NCI-H2171 treated with DMSO at 0.1 percent for 48 hours (cell line): ENCODE results near the gene RAB6B.

Experiments used
- DNase-seq: peaks from one replicate; lab custom pipeline; 2025; lab: John Stamatoyannopoulos, UW

RAB6B gene

DNA sequence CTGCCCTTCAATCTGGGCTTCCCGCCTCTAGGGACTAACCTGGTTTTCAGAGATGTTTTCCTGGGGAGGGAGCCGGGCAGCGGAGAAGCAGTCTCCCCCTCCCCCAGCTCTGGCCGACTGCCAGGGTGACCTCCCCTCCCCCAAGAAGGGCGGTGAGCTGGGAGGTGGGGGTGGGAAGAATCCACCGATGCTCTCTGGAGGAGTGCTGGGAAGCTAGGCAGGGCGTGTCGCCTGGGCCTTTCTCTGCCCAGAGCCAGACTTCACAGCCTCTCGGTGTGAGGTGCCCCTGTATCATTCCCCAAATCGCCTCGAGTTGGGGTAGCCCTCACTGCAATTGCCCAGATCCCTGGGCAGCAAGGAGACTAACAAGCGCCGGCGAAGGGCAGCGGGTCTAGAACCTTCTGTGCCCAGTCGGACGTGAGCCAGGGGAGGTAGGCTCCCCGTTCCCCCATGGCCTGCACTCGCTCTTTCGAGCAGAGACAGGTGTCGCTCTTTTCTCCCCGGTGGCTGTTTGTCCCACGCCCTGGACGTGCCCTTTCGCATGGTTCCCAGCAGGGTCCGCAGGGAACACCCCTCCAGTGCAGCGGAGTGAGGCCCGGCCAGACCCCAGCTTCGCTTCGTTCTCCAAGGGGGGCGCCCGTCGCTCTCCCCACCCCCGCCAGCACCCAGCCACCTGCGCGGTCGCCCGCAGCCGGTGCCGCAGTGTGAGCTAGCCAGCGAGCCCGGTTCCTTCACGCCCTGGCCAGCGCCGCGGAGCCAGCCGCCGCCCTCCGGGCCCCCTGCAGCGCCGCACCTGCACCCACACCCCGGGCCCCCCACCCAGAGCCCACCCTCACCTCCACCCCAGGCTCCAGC, 1.1 kb downstream of the RAB6B start:
- DNase-seq = peak; percentile 29

DNA sequence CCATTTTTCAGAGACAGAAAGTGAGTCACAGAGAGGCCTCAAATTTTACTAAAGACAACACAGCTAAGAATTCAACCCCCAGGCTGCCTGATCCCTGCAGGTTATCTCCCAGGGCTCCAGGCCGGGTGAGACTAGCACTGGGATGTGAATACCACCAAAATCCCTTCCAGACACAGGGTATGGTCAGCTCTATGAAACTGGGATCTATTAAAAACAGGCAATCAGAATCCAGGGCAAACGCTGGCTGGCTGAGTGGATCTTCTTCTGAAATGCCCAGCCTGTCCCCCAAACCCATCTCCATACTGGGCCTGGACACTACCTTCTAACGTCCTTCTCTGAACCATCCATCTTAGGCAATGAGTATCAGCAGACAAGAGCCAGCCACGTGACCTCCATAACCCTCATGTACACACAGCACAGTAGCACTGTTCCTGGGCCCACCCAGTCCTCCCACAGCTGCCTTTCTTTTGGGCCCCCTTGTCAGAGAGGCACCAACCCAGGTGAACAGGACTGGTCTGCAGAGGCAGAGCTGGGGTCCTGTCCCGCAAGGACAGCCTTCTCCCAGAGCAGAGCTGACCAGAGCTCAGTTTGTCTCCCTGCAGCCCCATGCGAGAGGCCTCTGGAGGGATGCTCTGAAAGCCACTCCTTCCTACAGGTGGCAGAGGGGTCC, 1.9 kb downstream of the RAB6B start:
- DNase-seq = no peak

DNA sequence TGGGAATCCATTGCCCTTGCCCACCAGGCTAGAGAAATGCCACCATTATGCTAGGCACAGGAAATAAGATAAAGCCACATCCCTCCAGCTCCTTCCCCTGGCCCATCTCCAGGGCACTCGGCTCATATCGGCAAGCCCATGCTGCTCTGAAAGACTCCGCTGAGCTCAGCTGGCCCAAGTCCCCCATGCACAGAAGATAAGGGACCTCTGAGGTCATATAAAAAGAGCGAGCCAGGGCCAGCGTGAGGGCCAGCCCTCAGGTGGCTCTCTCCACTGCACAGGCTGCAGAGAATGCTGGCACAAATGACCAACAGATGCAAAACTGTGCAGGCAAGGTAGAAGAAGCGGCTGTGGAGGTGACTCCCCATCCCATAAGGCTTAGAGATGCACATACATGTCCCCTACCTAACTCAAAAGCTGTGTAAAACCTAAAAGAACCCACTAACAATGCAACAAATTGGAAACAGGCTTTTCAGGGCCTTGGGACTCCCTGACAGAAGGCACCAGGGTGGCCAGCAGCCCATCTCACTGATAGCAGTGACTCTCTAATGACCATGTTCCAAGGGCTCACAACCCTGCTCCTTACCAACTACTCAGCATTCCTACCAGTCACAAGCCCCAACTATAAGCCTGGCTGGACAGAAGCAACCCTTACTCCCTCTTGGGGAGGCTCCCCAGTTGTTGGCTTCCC, 3.0 kb downstream of the RAB6B start:
- DNase-seq = no peak

DNA sequence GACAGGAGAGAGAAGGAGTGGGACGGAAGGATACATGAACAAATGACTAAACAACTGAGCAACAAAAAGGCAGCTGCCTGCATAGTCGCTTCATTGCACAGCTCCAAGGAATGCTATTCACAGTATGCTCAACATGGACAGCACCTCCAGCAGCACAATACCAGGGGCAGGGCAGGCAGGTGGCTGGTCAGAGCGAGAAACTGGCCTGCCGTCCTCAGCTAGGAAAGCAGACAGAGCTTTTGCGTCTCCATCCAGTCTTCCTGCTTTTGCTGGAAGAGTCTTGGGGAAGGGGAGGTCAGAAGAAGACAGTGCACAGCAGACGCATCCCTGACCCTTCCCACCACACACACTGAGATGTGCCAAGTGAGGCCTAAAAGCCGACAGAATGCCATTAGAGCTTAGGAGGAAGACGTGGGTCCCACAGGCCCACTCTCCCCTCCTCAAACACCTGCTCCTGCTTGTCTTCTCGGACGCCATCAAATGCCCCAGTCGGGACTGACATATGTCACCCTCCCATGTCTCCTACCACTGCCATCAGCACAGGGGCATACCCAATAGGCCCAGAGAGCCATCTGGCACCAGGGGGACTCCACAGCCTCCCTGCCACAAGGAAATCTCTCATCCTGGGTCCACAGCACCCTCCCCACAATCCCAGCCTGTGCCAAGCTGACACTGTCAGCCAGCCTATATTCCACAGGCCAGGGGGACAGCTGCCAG, 3.9 kb downstream of the RAB6B start:
- DNase-seq = peak; percentile 49

DNA sequence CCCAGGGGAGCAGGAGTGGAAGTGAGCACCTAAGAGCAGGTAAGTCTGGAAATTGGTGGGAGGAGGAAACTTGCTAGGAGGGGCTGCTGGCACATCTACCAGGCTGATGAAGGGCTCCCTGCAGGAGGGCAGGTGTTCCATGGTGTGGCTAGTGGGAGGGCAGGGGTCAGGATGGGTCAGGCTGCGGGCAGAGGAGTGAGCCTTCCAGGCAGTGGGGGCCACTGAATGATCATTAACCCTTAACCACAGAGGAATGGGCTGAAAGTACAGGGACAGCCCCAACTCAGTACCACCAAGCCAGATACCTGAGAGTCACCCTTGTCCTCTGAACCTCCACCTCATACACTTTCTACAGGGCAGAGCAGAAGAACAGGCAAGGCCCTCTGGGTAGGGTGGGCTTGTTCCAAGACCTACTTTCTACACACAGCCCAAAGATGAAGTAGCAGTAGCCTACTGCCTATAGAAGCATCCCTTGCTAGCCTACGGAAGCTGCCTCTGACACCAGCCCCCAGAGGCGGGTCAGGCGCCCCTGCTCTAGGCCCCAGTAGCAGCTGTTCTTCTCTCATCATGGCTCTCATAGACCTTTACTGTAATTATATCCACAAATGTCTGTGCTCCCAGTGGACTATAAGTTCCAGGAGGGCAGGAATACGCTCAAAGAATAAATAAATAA, 4.6 kb downstream of the RAB6B start:
- peak; percentile 34 for DNase-seq

DNA sequence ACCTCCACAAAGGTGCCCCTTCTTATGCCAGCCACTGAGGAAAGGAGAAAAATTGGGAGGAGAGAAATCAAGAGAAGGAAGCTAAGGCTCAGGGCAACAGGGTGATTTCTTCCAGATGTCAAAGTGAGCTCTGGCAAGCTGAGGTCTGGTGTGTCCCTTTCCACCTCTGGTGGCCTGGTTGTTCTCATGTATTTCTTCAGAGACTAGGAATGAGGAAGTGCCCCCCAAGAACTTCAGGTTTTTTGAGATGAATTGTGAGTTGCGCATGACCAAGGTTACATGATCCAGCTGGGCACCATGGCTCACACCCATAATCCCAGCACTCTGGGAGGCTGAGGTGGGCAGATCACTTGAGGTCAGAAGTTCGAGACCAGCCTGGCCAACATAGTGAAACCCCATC, 5.6 kb downstream of the RAB6B start:
- DNase-seq = no peak

DNA sequence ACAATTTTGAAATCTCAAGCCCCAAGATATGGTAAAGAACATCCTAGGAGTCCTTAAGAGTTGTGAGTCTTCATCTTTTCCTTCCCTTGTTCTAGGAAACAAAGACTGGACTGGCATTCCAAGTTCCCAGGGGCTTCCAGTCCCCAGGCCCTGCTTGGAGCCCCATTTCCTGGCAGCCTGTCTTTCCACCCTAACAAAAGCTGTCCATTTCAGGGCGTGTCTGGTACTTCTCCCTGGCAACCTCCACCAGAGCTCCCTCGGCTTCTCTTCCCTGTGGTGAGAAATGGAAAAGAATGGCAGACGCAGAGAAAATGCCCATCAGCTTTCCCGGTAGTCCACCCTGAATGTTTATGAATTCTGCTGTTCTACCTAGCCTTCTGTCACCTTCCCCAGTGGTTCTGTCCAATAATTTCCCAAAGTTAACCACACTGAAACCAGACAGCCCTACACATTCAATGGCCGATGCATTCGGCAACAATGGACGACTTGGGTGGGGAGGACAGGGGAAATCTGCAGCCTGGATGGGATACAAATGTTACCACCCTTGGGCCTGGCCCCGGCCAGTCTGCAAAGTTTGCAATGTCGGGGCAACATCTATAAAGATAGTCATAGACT, 6.8 kb downstream of the RAB6B start:
- DNase-seq = no peak

DNA sequence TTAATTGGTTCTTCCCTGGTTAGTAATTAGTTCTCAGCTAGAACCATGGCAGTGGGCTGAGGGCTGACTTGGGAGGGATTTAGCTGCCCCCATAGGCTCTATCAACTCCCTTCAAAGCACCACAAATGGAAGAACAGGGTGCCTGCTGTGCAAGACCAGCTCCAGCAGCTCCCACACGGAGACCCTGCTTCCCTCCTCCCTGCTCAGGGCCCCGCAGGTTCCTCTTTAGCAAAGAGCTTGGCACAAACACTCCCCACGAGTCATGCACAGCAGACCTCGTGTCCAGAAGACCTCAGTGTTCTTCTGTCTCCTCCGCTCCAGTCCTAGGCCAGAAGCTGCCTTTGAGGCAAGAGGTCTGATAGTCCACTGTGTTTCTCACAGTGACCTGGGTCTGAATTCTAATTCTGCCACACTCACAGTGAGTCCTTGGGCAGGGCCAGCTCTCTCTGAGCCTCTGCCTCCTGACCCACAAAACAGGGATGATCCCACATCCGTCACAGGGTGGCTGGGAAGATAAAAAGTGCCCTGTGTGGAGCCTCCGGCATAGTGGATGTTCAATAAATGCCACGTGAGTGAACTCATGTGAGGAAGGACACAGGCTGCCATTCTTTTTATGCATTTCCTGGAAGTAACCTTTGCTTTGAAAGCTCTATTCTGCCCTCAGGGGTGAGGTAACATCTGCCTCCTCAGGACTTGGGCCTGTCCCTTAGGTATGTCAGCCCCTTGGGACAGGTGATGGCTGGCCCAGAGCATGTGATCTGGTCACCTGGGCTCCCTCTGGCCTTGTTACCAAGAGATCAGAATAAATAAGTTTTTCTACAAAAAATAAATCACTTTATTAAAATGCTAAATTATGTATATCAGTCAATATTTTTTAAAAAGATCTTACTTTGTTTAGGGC, 7.6 kb downstream of the RAB6B start:
- no peak for DNase-seq

DNA sequence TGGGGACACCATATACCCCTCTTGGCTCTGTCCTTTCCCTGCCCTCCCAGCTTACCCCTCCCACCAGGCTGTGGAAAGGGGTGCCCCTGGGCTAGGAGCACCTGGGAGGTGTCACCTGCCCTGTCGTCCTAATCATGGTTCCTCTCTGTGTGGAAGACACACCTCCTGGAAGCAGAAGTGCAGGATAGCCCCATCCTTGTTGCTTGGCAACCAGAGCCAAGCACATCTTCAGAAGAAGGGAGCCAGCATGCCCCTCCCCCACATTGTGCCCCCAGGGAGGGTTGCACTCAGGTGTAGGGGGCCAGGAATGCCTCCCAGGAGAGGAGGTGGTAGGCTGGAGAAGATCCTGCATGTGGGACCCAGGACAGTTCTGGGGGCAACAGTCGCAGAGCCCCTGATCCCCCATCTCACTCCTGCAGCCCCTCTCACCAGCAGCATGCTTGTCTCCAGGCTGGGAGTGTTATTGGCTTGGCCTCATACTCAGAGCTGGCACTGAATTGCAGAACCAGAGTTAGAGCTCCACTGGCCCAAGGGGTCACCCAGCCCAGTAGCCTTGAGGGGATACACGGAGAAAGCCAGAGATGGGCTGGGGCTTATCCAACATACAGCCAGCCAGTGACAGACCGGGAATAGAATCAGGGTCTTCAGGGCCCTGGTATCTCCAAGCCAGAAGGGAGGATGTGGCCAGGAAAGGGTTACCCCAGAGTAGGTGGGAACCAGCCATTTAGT, 8.4 kb downstream of the RAB6B start:
- no peak for DNase-seq

DNA sequence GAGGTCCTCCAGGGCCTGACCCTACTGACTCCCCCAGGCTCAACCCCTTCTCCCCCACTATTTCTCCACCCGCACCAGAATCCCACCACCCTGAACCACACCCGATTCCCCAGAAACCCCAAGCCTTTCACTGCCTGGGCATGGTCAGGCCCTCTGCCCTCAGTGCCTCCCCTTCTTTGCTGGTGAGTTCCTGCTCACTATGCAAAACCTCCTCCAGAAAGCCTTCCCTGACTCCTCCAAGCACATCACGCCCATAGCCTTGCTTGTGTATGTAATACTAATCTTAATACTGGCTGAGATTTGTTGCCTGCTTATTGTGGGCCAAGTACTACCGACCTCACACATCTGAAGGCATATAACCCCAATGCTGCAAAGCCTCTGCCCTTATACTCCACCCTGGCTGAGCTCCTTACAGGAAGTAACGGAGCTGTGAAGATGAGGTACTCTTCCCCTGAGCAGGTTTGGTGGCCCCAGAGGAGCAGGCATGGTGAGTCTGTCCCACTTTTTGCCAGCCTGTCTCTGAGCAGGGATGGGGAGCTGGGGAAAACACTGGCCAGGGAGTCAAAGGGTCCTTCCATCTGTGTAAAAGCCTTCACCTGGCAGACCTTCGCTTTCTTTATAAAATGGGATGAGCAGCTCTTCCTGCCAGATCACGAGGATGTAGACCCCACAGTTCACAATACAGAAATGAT, 9.5 kb downstream of the RAB6B start:
- no peak for DNase-seq

DNA sequence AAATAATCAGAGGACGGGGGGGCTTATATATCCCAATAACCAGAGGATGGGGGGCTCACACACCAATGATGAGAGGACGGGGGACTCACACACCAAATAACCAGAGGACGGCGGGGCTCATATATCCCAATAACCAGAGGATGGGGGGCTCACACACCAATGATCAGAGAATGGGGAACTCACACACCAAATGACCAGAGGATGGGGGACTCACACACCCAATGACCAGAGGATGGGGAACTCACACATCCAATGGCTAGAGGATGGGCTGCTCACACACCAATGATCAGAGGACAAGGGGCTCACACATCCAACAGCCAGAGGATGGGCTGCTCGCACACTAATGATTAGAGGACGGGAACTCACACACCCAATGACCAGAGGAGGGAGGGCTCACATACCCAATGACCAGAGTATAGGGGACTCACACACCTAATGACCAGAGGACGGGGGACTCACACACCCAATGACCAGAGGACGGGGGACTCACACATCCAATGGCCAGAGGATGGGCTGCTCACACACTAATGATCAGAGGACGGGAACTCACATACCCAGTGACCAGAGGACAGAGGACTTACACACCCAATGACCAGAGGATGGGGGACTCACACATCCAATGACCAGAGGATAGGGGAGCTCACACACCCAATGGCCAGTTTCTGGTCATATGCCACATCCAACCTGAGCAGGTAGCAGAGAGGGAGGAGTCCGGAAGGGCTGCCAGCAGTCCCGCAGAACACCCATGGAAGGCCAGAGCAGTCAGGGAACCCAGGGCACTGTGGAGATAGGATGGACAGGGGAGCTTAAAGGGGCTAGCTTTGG, 10.6 kb downstream of the RAB6B start:
- DNase-seq = no peak

DNA sequence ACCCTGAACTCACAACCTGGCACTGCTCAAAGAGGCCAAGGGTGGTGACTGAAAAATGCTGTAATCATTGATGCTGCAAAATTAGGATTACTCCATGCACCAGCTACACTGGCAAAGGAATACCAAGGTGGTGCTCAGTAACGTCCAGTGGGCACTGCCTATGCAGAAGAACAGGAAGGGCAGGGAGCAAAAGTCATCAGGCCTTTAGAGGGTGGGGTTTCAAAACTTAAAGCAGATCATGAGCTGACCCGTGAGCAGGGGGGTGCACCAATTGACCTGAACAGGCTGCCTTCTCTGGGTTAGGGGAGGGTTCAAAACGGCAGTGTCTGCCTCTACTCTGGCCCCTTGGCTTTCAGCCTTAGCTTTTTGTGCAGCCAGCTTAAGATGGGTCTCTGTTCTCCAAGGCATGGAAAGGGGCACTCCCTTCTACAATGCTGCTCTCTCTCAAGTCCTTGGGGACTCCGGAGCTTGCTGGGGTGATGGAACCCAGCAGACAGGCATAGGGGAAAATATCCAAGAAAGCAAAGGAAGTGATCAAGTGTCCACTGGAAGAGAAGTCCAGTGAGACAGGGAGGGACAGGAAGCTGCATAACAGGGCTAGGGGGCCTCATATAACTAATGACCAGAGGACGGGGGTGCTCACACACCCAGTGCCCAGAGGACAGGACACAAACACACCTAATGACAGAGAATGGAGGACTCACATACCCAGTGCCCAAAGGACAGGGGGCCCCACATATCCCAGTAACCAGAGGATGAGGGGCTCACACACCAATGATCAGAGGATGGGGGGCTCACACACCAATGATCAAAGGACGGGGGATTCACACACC, 11.4 kb downstream of the RAB6B start:
- DNase-seq = no peak

DNA sequence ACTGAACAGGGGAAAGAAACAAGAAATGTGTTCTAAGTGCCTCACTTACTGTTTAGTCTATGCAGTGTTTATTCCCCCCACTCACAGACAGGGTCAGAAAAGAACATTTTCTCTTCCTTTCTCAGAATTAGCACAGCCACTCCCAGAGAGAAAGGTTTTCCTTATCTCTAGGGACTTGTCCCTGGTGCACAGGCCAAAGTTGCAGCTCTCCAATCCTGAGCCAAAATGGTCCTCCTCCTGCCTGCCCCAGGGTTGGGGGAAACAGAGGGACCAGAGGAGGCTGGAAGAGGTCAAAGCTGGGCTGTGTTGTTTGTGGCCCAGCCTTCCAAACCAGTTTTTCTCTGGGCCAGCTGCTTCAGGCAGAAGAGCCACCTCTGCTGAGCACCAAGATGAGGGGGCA, 12.0 kb downstream of the RAB6B start:
- no peak for DNase-seq

DNA sequence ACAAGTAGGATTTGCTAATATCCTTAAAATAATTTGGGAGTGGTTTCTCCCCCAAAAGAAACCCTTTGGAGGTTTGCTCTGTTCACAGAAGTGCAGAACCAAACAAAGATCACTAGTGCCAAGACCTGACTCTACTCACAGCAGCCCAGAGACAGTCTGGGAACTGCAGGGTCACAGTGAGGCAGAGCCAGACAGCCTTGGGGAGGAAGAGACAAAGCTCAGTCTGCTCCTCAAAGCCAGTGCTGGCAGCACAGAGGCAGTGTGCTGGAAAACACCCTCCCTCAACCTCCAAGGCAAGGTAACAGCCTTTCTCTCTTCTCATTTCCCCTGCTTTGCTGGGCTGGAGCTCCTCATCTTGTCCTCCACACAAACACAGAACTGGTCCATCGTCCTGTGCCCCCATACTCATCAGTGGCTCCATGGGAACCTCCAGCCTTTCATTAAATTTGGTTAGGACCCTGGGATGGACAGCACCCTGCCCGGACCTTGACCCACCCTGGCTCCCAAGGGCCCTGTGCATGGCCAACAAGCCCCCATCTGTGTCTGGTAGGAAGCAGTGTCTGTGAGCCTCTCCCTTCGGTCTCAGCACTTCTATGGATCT, 12.6 kb downstream of the RAB6B start:
- DNase-seq = no peak

DNA sequence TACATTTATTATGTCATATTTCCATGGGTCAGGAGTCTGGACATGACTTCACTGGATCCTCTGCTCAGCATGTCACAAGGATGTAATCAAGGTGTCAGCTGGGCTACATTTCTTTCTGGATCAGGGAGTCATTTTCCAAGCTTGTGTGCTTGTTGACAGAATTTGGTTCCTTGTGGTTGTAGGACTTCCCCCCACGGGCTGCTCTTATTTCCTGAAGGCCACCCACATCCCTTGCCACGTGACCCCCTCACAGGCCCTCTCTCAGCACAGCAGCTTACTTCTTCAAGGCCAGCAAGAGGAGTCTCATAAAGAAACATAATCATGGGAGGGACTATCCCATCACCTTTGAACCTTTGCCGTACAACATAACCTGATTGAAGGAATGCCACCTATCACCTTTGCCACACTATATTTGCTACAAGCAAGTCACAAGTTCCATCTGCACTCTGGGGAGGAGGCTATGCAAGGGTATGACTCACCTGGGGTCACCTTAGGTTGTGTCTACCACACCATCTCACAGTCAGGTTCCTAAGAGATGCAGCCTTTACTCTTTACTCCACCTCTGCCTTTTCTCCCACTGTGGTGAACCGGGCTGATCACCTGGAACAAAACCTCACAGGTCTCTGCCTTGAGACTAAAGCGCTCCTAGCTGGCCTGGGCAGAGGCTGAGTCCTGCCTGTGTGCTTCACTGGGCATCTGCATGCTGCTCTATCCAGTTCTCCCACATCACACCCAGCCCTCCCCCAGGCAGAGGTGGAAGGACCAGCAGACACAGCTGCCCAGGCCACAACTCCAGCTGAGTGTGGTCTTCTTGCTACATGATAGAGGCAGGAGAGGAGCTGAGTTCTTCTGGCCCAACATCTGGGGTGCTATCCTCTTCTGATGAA, 13.5 kb downstream of the RAB6B start:
- no peak for DNase-seq

DNA sequence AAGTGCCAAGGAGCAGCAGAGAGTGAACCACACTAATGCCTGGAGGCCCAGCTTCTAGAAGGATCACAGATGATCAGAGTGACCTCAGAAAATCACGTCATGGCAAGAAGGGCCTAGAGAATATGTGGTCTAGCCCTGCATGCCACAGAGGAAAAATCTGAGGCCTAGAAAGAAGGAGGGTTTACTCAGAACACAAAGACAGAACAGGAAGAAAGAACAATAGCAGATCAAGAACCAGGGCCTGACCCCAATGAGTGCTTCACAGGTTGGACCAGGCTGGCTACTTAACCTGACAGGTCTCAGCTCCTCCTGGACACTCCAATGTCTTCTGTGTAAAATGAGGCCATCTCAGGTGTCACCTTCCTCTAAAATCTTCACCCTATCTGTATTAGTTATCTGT, 14.2 kb downstream of the RAB6B start:
- no peak for DNase-seq
